ENCODE results near the gene PLCB4. TPM values are rescaled to one million over a fixed set of nuclear protein-coding genes. Genes with fewer than 3 reads are reported as not detected.

PLCB4 gene
- total RNA-seq, 4 donors from 2014 or later = 6.3 to 24.5 (median 10.4) TPM

- Histone ChIP-seq H3K9me3 (no peaks in the 10 kb centered on the region), H3K4me1 (no peaks in the 10 kb centered on the region), H3K27ac (no peak overlapping the region), H3K36me3 (no peaks in the 10 kb centered on the region), H3K27me3 (no peaks in the 10 kb centered on the region), H3K4me3 (no peak overlapping the region)
- TF ChIP-seq POLR2A (IDR thresholded peaks at IDR 0.05) (no peak), CTCF (IDR thresholded peaks at IDR 0.05) (no peak), EP300 (IDR thresholded peaks at IDR 0.05) (no peak), POLR2AphosphoS5 (IDR thresholded peaks at IDR 0.05) (no peak)
- DNase-seq (ENCODE audit: low spot score in 2 of 2) = no peak
These were observed 134.2 kb downstream of the PLCB4 start for GRCh38 chr20:9203081-9203447.

GRCh38 chr20:9204979-9205378 is 136.1 kb downstream of the PLCB4 start:
- TF ChIP-seq EP300 (IDR thresholded peaks at IDR 0.05) = no peak
- TF ChIP-seq POLR2A (IDR thresholded peaks at IDR 0.05) = no peak
- TF ChIP-seq POLR2AphosphoS5 (IDR thresholded peaks at IDR 0.05) = no peak
- no peak for TF ChIP-seq CTCF (IDR thresholded peaks at IDR 0.05)
- Histone ChIP-seq H3K27me3 (no peaks in the 10 kb centered on the region), H3K27ac (no peak overlapping the region), H3K4me3 (no peak overlapping the region), H3K9me3 (no peaks in the 10 kb centered on the region), H3K4me1 (no peaks in the 10 kb centered on the region), H3K36me3 (no peaks in the 10 kb centered on the region)
- 79% methylated on average over 5 of the region's 5 CpGs for WGBS
- DNase-seq (ENCODE audit: low spot score in 2 of 2) = no peak

GRCh38 chr20:9206486-9206885 is 137.6 kb downstream of the PLCB4 start:
- no peak overlapping the region for H3K27ac ChIP-seq
- TF ChIP-seq EP300 (IDR thresholded peaks at IDR 0.05) = no peak
- TF ChIP-seq CTCF (IDR thresholded peaks at IDR 0.05) = no peak
- no peak for TF ChIP-seq POLR2A (IDR thresholded peaks at IDR 0.05)
- no peak for TF ChIP-seq POLR2AphosphoS5 (IDR thresholded peaks at IDR 0.05)
- no peaks in the 10 kb centered on the region for H3K36me3 ChIP-seq
- DNase-seq (ENCODE audit: low spot score in 2 of 2) = no peak
- no peak overlapping the region for H3K4me3 ChIP-seq
- no peaks in the 10 kb centered on the region for H3K9me3 ChIP-seq
- H3K4me1 ChIP-seq = no peaks in the 10 kb centered on the region
- no peaks in the 10 kb centered on the region for H3K27me3 ChIP-seq

DNA sequence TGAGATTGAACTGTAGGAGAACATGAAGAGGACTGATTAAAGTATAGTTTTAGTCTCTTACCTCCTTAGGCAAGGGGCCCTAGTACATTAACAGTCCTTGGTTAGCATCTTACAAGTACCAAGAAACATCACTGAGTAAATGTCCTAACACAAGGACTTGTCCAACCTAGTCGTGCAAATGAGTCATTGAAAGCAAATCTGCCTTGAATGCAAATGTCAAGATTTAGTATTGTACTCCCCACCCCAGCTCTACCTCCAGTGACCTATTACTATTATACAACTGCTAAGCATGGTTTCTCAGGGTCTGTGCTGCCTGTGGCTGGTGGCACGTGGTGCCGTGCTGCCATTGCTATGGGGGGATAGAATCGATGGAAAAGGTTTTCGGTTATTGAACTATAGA is 138.4 kb downstream of the PLCB4 start:
- no peak for TF ChIP-seq EP300 (IDR thresholded peaks at IDR 0.05)
- no peak for TF ChIP-seq POLR2AphosphoS5 (IDR thresholded peaks at IDR 0.05)
- DNase-seq (ENCODE audit: low spot score in 2 of 2) = no peak
- Histone ChIP-seq H3K27me3 (no peaks in the 10 kb centered on the region), H3K4me1 (no peaks in the 10 kb centered on the region), H3K4me3 (no peak overlapping the region), H3K36me3 (no peaks in the 10 kb centered on the region), H3K27ac (no peak overlapping the region), H3K9me3 (no peaks in the 10 kb centered on the region)
- 95% methylated on average over 5 of the region's 5 CpGs for WGBS

- Histone ChIP-seq H3K27ac (no peak overlapping the region), H3K27me3 (no peaks in the 10 kb centered on the region), H3K9me3 (no peaks in the 10 kb centered on the region), H3K4me3 (no peak overlapping the region), H3K4me1 (no peaks in the 10 kb centered on the region), H3K36me3 (no peaks in the 10 kb centered on the region)
- TF ChIP-seq POLR2AphosphoS5 (IDR thresholded peaks at IDR 0.05) (no peak), CTCF (IDR thresholded peaks at IDR 0.05) (no peak), POLR2A (IDR thresholded peaks at IDR 0.05) (no peak), EP300 (IDR thresholded peaks at IDR 0.05) (no peak)
- 86% methylated on average over 5 of the region's 5 CpGs for WGBS
- DNase-seq (ENCODE audit: low spot score in 2 of 2) = no peak
These were observed 141.5 kb downstream of the PLCB4 start for GRCh38 chr20:9210356-9210755.

DNA sequence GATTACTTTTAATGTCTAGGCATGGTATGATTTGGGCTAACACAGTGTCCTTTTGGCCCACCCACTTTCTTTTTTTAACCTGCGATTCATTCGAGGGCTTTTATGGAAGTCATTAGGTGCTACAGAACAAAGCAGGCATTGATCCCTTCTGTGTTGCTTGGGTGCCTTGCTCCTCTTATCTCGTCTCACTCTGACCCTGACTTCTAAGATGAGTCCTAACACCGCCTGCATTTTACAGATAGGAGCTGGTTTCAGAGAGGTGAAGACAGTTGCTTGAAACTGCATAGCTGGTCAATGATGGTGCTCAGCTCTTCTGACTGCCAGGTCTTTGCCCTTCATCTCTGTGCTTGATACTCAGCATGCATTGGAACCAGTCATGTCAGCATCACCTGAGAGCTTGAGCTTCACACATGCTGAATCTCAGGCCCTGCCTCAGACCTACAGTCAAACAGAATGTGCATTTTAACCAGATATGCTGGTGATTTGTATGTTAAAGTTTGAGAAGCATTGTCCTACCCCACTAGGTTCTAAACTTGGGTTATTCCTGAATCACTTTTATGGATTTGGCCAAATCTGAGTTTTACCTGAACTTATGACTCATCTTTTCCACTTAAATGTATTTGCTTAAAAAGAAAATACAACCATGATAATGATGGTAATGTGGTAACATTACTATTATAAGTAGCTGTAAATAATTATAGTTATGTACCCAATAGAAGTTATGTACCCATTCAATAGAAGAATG is 142.3 kb downstream of the PLCB4 start:
- Histone ChIP-seq H3K27me3 (no peaks in the 10 kb centered on the region), H3K36me3 (no peaks in the 10 kb centered on the region), H3K4me1 (no peaks in the 10 kb centered on the region), H3K9me3 (no peaks in the 10 kb centered on the region), H3K27ac (no peak overlapping the region), H3K4me3 (no peak overlapping the region)
- 75% methylated on average over 4 of the region's 4 CpGs for WGBS
- TF ChIP-seq CTCF (IDR thresholded peaks at IDR 0.05) (no peak), EP300 (IDR thresholded peaks at IDR 0.05) (no peak), POLR2A (IDR thresholded peaks at IDR 0.05) (no peak), POLR2AphosphoS5 (IDR thresholded peaks at IDR 0.05) (no peak)
- no peak for DNase-seq (ENCODE audit: low spot score in 2 of 2)
